NCI-H524 treated with DMSO at 0.1 percent for 48 hours (cell line): ENCODE measurements around the gene NEK4.
"Not testable (repeated sequence)": the region's sequence is repeated elsewhere in the genome, so short reads cannot be mapped to it uniquely, and the experiment has no call there.

Experiments
- DNase-seq: peaks from one replicate; lab custom pipeline; 2025; lab: John Stamatoyannopoulos, UW

Gene NEK4

GRCh38 chr3:52777959-52778805 lies 7.4 kb upstream of the NEK4 start:
- DNase-seq = no peak

DNA sequence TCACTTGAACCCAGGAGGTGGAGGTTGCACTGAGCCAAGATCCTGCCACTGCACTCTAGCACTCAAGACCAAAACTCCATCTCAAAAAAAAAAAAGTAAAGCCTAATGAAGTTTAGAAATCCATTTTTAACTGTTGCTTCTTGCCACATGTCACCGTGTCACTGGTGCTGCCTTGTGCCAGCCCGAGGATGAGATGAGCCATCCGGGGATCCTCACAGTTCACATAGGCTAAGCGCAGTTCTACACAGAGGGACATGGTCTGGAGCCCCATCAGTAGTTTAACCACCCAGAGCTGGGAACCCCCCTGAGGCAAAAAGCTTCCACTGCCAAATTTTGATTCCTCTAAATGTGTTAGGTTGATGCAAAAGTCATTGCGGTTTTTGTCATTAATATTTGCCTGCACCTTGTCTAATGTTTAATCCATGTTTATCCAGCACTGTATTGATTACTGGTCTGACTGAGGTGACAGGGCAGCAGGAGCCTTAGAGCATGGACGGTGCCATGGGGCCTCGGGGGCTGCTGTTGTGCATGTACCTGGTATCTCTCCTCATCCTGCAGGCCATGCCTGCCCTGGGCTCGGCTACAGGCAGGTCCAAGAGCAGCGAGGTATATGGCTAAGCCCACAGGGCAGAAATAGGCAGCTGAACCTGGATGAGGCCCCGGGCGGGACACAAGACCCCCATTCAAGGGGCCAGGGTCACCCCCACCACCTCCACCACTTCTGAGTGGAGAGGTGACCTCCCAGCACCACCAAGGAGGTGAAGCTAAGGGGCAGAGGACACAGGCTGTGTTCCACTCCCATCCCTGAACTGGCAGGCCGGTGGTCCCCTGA lies 6.6 kb upstream of the NEK4 start, which contains the start of gene ITIH1:
Gene ITIH1 (plus strand): TSS at position 473 of the 832 bp plus-strand sequence. CDS start 17 bp downstream, at position 490.
- no peak for DNase-seq

- not testable (repeated sequence) for DNase-seq
These were observed 5.7 kb upstream of the NEK4 start for GRCh38 chr3:52776486-52776885.

GRCh38 chr3:52775877-52776276 lies 5.1 kb upstream of the NEK4 start:
- DNase-seq = no peak

GRCh38 chr3:52774901-52775864 lies 4.4 kb upstream of the NEK4 start:
- DNase-seq = no peak

- DNase-seq = no peak
These were observed 3.5 kb upstream of the NEK4 start for GRCh38 chr3:52774066-52774713.

DNA sequence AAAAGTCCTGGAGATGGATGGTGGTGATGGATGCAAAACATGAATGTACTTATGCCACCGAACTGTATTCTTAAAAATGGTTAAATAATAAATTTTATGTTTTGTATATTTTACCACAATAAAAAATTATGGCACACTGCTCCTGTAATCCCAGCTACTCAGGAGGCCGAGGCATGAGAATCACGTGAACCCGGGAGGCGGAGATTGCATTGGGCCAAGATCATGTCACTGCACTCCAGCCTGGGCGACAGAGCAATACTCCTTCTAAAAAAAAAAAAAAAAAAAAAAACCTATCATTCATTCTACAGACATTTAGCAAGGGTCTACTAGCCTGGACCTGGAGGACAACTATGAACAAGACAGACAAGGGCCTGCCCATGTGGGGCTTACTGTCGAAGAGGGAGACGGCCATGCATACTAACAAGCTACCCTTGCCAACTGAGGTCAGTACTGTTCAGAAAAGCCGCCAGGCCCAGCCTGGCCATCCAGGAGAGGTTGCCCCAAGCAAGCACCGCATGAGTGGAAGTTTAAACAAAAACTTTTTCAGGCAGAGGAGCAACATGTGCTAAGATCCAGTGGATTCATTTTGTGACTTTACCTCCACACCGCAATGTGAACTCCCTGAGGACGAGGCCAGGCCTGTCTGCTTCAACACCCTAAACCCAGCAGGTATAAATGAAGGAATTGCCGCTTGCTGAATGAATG lies 2.8 kb upstream of the NEK4 start:
- DNase-seq = no peak

GRCh38 chr3:52771702-52772101 lies 962 bp upstream of the NEK4 start:
- DNase-seq = no peak

- DNase-seq = no peak
These were observed 568 bp upstream of the NEK4 start for GRCh38 chr3:52771334-52771681.

DNA sequence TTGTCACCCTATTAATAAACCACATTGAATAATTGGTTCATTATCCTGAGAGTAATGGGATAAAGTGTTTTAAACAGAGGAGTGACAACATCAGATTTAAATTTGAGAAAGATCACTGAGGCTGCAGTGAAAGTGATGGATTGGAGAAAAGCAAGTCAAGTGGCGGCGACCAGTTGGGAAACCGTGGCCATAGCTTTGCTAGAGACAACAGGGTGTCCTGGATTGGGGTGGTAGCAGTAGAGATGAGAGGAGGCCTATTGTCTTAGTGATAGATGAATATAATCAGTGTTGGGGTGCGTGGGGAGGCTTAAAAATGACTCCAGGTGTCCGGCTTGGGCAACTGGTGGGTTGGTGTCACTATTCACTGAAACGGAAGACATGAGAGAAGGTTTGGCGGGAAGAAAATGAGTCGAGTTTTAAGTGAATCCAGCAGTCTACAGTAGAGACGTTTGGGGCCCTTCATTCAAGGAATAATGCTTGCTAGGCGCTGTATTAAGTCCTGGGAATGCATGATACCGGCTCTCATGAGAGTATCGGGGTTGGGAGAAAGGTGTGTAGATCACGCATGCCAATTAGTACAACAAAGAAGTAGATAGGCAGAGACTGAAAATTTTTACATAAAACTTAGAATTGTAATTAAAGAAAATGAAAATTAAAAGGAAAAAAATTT lies 819 bp downstream of the NEK4 start:
- no peak for DNase-seq

DNA sequence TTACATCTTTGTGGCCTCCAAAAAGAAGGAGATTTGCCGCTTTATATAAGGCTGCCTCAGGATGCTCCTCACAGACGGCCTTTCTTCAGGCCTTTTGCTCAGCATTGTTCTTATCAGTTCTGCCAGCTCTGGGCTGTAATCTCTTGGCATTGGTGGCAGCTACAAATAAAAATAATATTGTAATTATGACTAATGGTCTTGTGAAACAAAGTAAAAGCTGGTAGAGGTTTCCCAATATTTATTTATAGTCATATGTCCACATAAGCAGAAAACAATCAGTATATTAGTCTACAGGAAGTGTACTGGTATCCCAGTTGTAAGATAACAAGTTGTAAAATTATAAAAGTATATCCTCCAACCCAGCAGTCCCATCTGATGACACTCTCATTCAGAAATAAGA lies 7.3 kb downstream of the NEK4 start:
- DNase-seq = no peak

DNA sequence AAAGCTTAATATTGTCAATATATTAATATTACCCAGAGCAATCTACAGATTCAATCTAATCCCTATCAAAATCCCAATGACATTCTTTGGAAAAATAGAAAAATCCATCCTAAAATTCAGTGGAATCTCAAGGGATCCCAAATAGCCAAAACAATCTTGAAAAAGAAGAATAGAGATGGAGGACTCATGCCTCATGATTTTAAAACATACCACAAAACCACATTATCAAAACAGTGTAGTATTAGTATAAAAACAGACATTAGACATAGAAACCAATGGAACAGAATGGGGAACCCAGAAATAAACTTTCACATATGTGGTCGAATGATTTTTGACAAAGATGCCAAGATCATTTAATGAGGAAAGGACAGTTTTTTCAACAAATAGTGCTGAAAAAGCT lies 14.6 kb downstream of the NEK4 start:
- DNase-seq = no peak

DNA sequence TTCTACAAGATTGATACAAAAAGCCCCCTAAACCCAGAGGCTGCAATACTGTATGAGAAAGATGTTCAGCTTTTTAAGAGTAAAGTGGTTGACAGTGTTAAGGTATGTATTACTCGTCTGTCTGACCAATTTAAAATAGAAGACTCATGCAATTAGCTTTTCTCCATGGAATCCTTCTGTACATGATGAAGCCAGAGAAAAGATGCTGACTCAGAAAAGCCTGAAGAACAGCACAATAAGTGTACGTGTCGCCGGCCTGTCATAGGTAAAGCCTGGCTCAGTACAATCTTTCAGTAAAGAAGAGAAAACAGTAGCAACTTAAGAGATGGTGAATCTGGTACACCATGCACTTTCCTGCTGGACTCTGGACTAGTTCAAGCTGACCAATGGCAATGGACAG lies 16.4 kb downstream of the NEK4 start:
- no peak for DNase-seq

DNA sequence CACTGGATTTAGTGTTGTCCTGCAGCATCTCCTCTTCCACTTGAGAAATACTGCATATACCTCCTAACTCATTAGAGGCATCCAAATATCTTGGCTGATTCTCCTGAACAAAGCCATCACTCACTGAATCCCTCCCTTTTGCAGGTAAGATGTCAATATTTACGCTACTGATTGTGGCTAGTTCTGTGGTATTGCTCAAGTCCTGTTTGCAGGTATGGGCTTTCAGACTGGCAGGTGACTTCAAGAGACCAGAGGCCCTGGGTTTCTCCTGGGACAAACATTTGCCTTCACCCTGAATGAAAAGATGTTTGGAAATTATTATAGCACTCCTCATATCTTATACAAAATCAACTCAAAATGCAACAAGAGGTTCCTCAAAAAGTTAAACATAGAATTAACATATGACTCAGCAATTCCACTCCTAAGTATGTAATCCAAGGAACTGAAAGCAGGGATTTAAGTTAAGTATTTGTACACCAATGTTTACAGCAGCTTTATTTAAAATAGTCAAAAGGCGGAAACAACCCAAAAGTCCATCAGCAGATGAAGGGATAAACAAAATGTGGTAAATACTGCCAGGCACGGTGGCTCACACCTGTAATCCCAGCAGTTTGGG lies 18.6 kb downstream of the NEK4 start:
- DNase-seq = no peak

DNA sequence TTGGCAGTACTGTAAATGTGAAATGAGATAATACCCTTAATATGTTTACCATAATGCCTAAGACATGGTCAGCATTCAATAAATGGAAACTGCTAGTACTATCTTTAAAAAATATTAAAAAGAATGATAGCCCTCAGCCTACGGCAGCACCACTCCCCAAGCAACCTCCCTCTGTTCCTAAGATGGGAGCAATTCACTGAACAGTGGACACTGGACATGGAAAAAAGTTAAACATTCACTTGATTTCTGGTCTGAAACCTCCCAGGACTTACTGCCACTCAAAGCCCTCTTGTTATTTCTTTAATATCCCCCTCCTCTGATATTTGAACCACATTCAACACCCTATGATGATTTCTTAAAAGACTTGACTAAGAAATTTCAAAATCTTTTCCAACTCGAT lies 27.0 kb downstream of the NEK4 start:
- no peak for DNase-seq

- DNase-seq = no peak
These were observed 27.6 kb downstream of the NEK4 start for GRCh38 chr3:52743152-52743551.

GRCh38 chr3:52742418-52743041 lies 28.2 kb downstream of the NEK4 start:
- no peak for DNase-seq

DNA sequence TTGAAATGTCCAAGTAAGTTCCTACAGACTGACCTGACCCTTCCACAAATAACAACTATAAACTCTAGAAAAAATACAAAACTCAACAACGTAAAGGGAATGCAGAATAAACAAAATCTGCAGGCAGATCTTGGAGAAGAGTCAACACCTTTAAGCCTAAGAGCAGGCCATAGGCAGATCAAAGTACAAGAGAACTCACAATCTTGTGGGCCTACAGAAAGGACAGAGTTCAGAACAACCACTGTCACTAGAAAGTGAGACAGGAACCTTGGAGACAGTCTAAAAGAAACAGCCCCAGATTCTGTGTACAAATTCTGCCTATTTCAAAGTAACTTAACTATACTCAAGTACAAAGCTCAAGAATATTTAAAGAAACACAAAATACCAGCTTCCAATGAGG lies 31.0 kb downstream of the NEK4 start:
- DNase-seq = no peak

DNA sequence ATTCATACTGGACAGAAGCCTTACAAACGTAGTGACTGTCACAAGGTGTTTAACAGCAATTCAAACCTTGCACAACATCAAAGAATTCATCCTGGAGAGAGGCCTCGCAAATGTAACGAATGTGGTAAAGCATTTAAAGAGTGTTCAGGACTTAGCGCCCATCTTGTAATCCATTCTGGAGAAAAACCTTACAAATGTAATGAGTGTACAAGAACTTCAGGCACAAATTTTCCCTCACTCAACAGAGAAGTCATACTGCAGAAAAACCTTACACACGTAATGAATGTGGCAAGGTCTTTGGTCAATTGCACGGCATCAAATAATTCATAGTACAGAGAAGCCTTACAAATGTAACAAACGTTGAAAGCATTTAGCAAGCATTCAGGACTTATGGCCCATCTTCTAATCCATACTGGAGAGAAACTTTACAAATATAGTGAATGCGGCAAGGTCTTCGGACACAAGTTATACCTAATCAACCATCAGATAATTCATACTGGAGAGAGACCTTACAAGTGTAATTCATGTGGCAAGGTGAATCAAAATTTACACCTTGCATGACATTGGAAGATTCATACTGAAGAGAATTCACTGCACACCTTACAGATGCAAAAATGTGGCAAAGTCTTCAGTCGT lies 37.4 kb downstream of the NEK4 start:
- DNase-seq = no peak
